HepG2 (cell line): ENCODE results near the gene HABP4. TPM values are rescaled to one million over a fixed set of nuclear protein-coding genes. Genes with fewer than 3 reads are reported as not detected.

ENCODE experiments used
- ATAC-seq: fragments of 200-7000 bp; cut with Tn5 transposase; 3 replicates; pipeline ENCODE4 v1.9.1; 2020; ENCODE audit warnings: mild to moderate bottlenecking, moderate library complexity
- BruUV-seq: library from RNA; stranded (reverse); fragments of 400-500 nt; replicated peaks from 2 replicates; lab custom pipeline; 2021; lab: Mats Ljungman, UMichigan
- CTCF ChIA-PET: fragments of 300-600 bp; formaldehyde crosslinking; extraction: SDS; loops from one replicate; lab custom pipeline; 2021; ENCODE audit warnings: low total read pairs, inconsistent platforms, low intra/inter-chr PET ratio; lab: Yijun Ruan, JAX
- POLR2A ChIA-PET: fragments of 350-600 bp; sonication (Branson Sonifier 250); formaldehyde crosslinking; loops from one replicate; lab custom pipeline; 2020; ENCODE audit warnings: antibody characterized with exemption, inconsistent platforms; lab: Yijun Ruan, JAX
- DNase-seq: peaks from one replicate; pipeline ENCODE4 v3.0.0-alpha.2; 2015; ENCODE audit warnings: low spot score
- FAIRE-seq: peaks from 3 replicates; lab custom pipeline; 2011; peaks lifted over from hg19 to GRCh38; lab: Jason Lieb, UNC
- H2AFZ ChIP-seq: one replicate; pipeline ENCODE4 v1.6.1; 2011; ENCODE audit warnings: low read length, inconsistent platforms
- H3K27ac ChIP-seq: fragments of 300-600 bp; 3 replicates; pipeline ENCODE4 v1.8.0; 2011; ENCODE audit warnings: mixed run types, mild to moderate bottlenecking, mixed read lengths, low read length, inconsistent platforms; ENCODE audit not compliant: insufficient read depth; ENCODE audit errors: extremely low read length
- H3K27me3 ChIP-seq, 2 experiments: fragments of 200-600 bp in 1 of 2; 2 replicates in 1 of 2; 3 replicates in 1 of 2; pipeline versions ENCODE4 v1.6.0 to v1.8.0; 2011; ENCODE audit warnings: low read length in 2 of 2, mild to moderate bottlenecking in 2 of 2, moderate library complexity in 2 of 2, inconsistent platforms in 1 of 2; ENCODE audit not compliant: insufficient read depth in 2 of 2, control insufficient read depth in 1 of 2
- H3K36me3 ChIP-seq, 2 experiments: fragments of 200-600 bp in 1 of 2; replicated peaks in 1 of 2; 2 replicates in 1 of 2; 3 replicates in 1 of 2; pipeline versions ENCODE4 v1.5.1 to v1.8.0; 2011; ENCODE audit warnings: low read length in 2 of 2, inconsistent platforms in 1 of 2; ENCODE audit not compliant: insufficient read depth in 2 of 2, control insufficient read depth in 1 of 2
- H3K4me1 ChIP-seq: 2 replicates; pipeline ENCODE4 v1.5.1; 2012; ENCODE audit warnings: low read length, inconsistent platforms; ENCODE audit not compliant: insufficient read depth
- H3K4me2 ChIP-seq: 2 replicates; pipeline ENCODE4 v1.6.0; 2011; ENCODE audit warnings: low read depth, low read length, inconsistent platforms
- H3K4me3 ChIP-seq, 3 experiments: fragments of 200-600 bp in 1 of 3; sonication (generic), shearing (Covaris generic) in 1 of 3; replicated peaks in 1 of 3; 2 replicates each; pipeline ENCODE4 v1.5.1; 2011 to 2016; ENCODE audit warnings: low read length in 3 of 3, inconsistent platforms in 2 of 3, low read depth in 2 of 3, mild to moderate bottlenecking in 2 of 3, control low read depth in 1 of 3, mixed read lengths in 1 of 3; ENCODE audit not compliant: insufficient read depth in 1 of 3
- H3K79me2 ChIP-seq: one replicate; pipeline ENCODE4 v1.6.1; 2011; ENCODE audit warnings: low read length, inconsistent platforms; ENCODE audit not compliant: insufficient read depth
- H3K9ac ChIP-seq: 2 replicates; pipeline ENCODE4 v1.6.0; 2011; ENCODE audit warnings: mild to moderate bottlenecking, low read depth, low read length, inconsistent platforms; ENCODE audit not compliant: insufficient read depth
- H3K9me3 ChIP-seq: 2 replicates; pipeline ENCODE4 v1.5.1; 2012; ENCODE audit warnings: mild to moderate bottlenecking, low read length
- H4K20me1 ChIP-seq: 2 replicates; pipeline ENCODE4 v1.6.0; 2011; ENCODE audit warnings: inconsistent platforms, mild to moderate bottlenecking, low read length, moderate library complexity; ENCODE audit not compliant: insufficient read depth
- HDAC2 ChIP-seq: sonication (generic); formaldehyde crosslinking; IDR thresholded peaks from 2 replicates; pipeline ENCODE4 v1.4.0; 2020; ENCODE audit warnings: missing genetic modification reagents
- ZFY ChIP-seq: sonication (generic); formaldehyde crosslinking; IDR thresholded peaks from 2 replicates; pipeline ENCODE4 v1.4.0; 2020; ENCODE audit warnings: missing genetic modification reagents
- ZNF12 ChIP-seq: sonication (generic); formaldehyde crosslinking; IDR thresholded peaks from 2 replicates; pipeline ENCODE4 v1.5.0; 2020; ENCODE audit warnings: missing genetic modification reagents
- ZNF335 ChIP-seq: sonication (generic); formaldehyde crosslinking; IDR thresholded peaks from 2 replicates; pipeline ENCODE4 v1.4.0; 2020; ENCODE audit warnings: missing genetic modification reagents
- WGBS: methylation state at CpG from one replicate; pipeline ENCODE4 v1.1.6; 2017; ENCODE audit warnings: low lambda C conversion rate; 5-methylcytosine and 5-hydroxymethylcytosine counted together
- in situ Hi-C: cut with HindIII; loops from 2 replicates; pipeline ENCODE4 v1.10.0; 2017; ENCODE audit warnings: low pct_unique_long_range_greater_than_20kb; ENCODE audit not compliant: extremely low pct_ligation_motif_present
- intact Hi-C: fragments of 100-400 bp; cut with micrococcal nuclease; formaldehyde crosslinking; loops from one replicate; pipeline ENCODE4 v1.10.0; 2022; ENCODE audit not compliant: unreplicated experiment
- polyA plus RNA-seq, 8 experiments: library from polyadenylated mRNA; depleted of rRNA in 3 of 8; stranded (reverse) in 7 of 8; unstranded in 1 of 8; fragments of >200 nt; fragmentation: Illumina TruSeq in 4 of 8; extraction: Trizol in 4 of 8; gene quantifications; 2 replicates each; pipeline versions ENCODE4 v1.2.1 to v1.2.3, GENCODE V29; 2011 to 2016; ENCODE audit warnings: low read depth in 4 of 8, missing spikeins in 1 of 8, mixed read lengths in 1 of 8; ENCODE audit not compliant: insufficient read depth in 1 of 8
- total RNA-seq, 5 experiments: library from RNA; depleted of rRNA; stranded (reverse); fragments of >200 nt; fragmentation: Illumina TruSeq; extraction: Trizol; gene quantifications; 2 replicates each; pipeline ENCODE4 v1.2.3, GENCODE V29; 2016; ENCODE audit warnings: low read depth in 1 of 5
- TF ChIP-seq, protein P1 (sequence below): sonication (generic); formaldehyde crosslinking; IDR thresholded peaks from 2 replicates; pipeline ENCODE4 v1.4.0; 2020; ENCODE audit warnings: mild to moderate bottlenecking, missing genetic modification reagents
- TF ChIP-seq, protein P2 (sequence below): sonication (generic); formaldehyde crosslinking; IDR thresholded peaks from 2 replicates; pipeline ENCODE4 v1.4.0; 2020; ENCODE audit warnings: missing genetic modification reagents

HABP4 gene
- total and polyA plus RNA-seq, 2 of the 13 experiments (the other 11 are each of a cell fraction or from before 2014, with no cell fraction given) = 14.3 to 26.6 TPM

DNA sequence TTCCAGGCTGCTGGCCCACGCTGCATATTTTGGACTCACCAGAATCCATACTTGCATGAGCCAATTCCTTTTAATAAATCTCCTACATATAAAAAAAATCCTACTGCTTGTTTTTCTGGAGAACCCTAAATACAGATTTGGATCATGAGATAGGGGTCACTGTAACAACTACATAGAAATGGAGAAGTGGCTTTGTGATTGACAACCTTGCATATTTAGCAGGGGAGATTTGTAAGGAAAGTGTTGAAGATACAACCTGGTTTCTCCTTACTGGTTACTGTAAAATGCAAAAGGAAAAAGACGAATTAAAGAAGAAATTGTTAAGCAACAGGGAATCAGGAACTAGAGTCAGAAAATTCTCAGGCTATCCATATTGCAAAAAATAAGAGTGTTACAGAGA, 74.8 kb downstream of the HABP4 start:
- Histone ChIP-seq H4K20me1 (no peaks in the 10 kb centered on the region), H3K4me2 (no peak overlapping the region), H3K27ac (no peak overlapping the region), H3K27me3 (no peaks in the 10 kb centered on the region), H3K4me3 (no peak overlapping the region), H3K79me2 (no peaks in the 10 kb centered on the region), H3K36me3 (peaks cover 4 to 40% of the 10 kb centered on the region in 2 experiments), H3K9me3 (no peaks in the 10 kb centered on the region), H3K4me1 (peaks cover 14% of the 10 kb centered on the region), H3K9ac (no peak overlapping the region), H2AFZ (no peak overlapping the region)
- ChIA-PET POLR2A (no interaction called here), CTCF (no interaction called here)
- in situ Hi-C loops = no loop called here
- TF ChIP-seq ZNF12 (CRISPR knock-in tag) (no peak), ZFY (CRISPR knock-in tag) (no peak), HDAC2 (CRISPR knock-in tag) (no peak), ZNF335 (CRISPR knock-in tag) (no peak)
- TF ChIP-seq, protein P1, sequence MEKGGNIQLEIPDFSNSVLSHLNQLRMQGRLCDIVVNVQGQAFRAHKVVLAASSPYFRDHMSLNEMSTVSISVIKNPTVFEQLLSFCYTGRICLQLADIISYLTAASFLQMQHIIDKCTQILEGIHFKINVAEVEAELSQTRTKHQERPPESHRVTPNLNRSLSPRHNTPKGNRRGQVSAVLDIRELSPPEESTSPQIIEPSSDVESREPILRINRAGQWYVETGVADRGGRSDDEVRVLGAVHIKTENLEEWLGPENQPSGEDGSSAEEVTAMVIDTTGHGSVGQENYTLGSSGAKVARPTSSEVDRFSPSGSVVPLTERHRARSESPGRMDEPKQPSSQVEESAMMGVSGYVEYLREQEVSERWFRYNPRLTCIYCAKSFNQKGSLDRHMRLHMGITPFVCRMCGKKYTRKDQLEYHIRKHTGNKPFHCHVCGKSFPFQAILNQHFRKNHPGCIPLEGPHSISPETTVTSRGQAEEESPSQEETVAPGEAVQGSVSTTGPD (CRISPR knock-in tag) = no peak
- TF ChIP-seq, protein P2, sequence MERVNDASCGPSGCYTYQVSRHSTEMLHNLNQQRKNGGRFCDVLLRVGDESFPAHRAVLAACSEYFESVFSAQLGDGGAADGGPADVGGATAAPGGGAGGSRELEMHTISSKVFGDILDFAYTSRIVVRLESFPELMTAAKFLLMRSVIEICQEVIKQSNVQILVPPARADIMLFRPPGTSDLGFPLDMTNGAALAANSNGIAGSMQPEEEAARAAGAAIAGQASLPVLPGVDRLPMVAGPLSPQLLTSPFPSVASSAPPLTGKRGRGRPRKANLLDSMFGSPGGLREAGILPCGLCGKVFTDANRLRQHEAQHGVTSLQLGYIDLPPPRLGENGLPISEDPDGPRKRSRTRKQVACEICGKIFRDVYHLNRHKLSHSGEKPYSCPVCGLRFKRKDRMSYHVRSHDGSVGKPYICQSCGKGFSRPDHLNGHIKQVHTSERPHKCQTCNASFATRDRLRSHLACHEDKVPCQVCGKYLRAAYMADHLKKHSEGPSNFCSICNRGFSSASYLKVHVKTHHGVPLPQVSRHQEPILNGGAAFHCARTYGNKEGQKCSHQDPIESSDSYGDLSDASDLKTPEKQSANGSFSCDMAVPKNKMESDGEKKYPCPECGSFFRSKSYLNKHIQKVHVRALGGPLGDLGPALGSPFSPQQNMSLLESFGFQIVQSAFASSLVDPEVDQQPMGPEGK (CRISPR knock-in tag) = no peak
- no peak for FAIRE-seq
- ATAC-seq = no peak
- no TSS peak for BruUV-seq
- WGBS = 97% methylated on average over 2 of the region's 2 CpGs
- no peak for DNase-seq
- intact Hi-C loops = no loop called here
